Neural crest cell (in vitro differentiated cells): ENCODE data around the gene DBH. TPM values are rescaled to one million over a fixed set of nuclear protein-coding genes. Genes with fewer than 3 reads are reported as not detected.

Experiments
- DNase-seq: peaks from one replicate; pipeline ENCODE4 v3.0.0; 2021; ENCODE audit warnings: low read depth, mixed read lengths, low spot score
- H3K27ac Mint-ChIP-seq: one replicate; pipeline ENCODE4 v1.8.0; 2021; ENCODE audit warnings: mild to moderate bottlenecking, mixed read lengths; ENCODE audit not compliant: unreplicated experiment
- H3K27me3 Mint-ChIP-seq: 2 replicates; pipeline ENCODE4 v1.8.0; 2021; ENCODE audit warnings: low read depth, mild to moderate bottlenecking, mixed read lengths
- H3K36me3 Mint-ChIP-seq: 2 replicates; pipeline ENCODE4 v1.8.0; 2021; ENCODE audit warnings: low read depth, mild to moderate bottlenecking, mixed read lengths
- H3K4me1 Mint-ChIP-seq: 2 replicates; pipeline ENCODE4 v1.8.0; 2021; ENCODE audit warnings: mixed read lengths
- H3K4me3 Mint-ChIP-seq: one replicate; pipeline ENCODE4 v1.8.0; 2021; ENCODE audit warnings: mild to moderate bottlenecking, mixed read lengths
- H3K9me3 Mint-ChIP-seq: 2 replicates; pipeline ENCODE4 v1.8.0; 2021; ENCODE audit warnings: mixed read lengths
- total RNA-seq: library from RNA; stranded (reverse); gene quantifications from 2 replicates; pipeline ENCODE4 v1.2.1, GENCODE V29; 2021
- TF ChIP-seq, protein P1 (sequence below): fragments of 200-600 bp; sonication (generic); conservative IDR thresholded peaks from 2 replicates; pipeline ENCODE4 v1.5.0; 2021; ENCODE audit warnings: antibody characterized with exemption, mild to moderate bottlenecking

Gene DBH
- total RNA-seq, 1 donor from 2014 or later = 0.75 TPM

DNA sequence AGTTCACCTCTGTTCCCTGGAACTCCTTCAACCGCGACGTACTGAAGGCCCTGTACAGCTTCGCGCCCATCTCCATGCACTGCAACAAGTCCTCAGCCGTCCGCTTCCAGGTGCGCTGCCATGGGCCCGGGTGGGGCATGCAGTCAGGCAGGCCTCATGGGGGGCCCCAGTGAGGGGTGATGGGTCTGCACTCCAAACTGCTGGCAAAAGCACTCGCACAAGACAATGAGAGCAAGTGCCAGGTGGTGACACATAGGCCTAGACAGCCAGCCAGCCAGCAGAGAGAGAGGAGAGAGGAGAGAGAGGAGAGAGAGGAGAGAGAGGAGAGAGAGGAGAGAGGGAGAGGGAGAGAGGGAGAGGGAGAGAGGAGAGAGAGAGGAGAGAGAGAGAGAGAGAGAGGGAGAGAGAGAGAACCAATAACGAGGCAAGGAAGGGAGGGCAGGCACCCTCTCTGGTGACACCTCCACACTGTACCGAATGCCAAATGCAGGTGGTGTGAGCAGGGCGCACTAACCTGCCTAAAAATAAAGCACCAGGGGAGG lies 21.0 kb downstream of the DBH start:
- Mint-ChIP-seq H3K4me1 (peaks cover 9% of the 10 kb centered on the region), H3K36me3 (no peaks in the 10 kb centered on the region), H3K9me3 (no peaks in the 10 kb centered on the region), H3K27ac (no peak overlapping the region), H3K27me3 (peaks cover 62% of the 10 kb centered on the region), H3K4me3 (no peak overlapping the region)
- no peak for DNase-seq
- TF ChIP-seq, protein P1, sequence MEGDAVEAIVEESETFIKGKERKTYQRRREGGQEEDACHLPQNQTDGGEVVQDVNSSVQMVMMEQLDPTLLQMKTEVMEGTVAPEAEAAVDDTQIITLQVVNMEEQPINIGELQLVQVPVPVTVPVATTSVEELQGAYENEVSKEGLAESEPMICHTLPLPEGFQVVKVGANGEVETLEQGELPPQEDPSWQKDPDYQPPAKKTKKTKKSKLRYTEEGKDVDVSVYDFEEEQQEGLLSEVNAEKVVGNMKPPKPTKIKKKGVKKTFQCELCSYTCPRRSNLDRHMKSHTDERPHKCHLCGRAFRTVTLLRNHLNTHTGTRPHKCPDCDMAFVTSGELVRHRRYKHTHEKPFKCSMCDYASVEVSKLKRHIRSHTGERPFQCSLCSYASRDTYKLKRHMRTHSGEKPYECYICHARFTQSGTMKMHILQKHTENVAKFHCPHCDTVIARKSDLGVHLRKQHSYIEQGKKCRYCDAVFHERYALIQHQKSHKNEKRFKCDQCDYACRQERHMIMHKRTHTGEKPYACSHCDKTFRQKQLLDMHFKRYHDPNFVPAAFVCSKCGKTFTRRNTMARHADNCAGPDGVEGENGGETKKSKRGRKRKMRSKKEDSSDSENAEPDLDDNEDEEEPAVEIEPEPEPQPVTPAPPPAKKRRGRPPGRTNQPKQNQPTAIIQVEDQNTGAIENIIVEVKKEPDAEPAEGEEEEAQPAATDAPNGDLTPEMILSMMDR = no peak

DNA sequence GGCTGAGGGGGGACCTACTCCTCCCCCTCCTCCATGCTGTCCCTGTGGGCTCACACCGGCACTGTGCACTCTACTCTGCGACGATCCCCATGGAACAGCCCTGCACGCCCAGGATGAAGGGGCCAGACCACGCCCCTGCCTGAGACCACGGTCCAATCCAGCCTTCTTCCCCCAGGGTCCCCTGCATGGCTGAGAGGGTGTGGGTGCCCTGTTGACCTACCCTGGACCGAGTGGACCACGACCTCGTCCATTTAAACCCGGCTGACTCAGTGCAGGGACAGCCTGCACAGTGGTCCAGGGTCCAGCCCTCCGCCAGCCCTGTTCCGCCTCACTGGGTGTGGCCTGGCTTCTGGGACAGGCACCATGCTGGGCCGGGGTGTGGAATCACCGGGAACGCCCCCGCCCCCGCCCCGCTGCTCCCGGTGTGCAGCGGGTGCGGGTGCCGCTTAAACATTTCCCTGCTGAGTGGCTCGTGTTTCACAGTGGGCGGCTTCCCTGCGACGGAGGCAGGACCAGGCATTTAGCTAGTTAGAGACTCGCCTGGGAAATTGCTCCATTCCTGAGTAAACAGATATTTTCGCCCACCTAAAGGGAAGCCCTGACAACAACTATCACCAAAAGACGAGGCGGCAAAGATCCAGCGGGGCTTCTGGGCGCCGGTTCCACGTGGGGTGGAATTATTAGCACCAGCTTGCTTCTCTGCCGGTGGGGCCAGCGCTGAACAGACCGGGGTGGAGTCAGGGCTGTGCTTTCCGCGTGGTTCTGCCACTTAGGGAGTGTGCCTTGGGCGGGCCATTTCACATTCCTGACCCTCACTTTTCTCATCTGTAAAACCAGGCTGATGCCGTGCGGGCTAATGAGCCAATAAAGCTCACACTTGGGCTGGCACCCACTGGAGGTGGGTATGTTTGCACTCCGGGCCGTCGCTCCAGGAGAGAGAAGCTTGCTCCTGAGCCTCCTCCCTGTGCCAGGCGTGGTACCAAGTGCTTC lies 22.6 kb downstream of the DBH start:
- Mint-ChIP-seq H3K4me3 (no peak overlapping the region), H3K9me3 (no peaks in the 10 kb centered on the region), H3K36me3 (no peaks in the 10 kb centered on the region), H3K27me3 (peaks cover 58% of the 10 kb centered on the region), H3K27ac (no peak overlapping the region), H3K4me1 (peaks cover 9% of the 10 kb centered on the region)
- no peak for DNase-seq
- TF ChIP-seq, protein P1 = no peak

DNA sequence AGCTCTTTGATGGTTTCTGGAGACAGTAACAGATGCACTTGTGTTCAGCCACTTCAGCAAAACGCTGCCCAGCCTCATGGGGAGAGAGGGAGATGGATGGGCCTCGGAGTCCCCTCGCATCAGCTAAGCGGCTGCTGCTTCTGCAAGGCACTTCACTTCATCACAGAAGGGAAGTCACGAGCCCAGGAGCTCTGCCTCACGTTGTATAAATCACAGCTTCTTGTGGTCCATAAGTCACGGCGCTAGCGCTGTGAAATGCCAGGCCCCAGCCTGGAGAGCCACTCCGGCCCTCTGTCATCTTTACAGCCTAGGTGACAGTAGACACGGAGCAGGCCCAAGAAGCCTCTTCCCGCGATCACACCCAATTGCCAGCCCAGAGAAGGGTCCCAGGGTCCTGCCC lies 23.4 kb downstream of the DBH start:
- Mint-ChIP-seq H3K27ac (no peak overlapping the region), H3K27me3 (peaks cover 55% of the 10 kb centered on the region), H3K4me1 (peaks cover 9% of the 10 kb centered on the region), H3K36me3 (no peaks in the 10 kb centered on the region), H3K4me3 (no peak overlapping the region), H3K9me3 (no peaks in the 10 kb centered on the region)
- DNase-seq = no peak
- TF ChIP-seq, protein P1 = no peak

DNA sequence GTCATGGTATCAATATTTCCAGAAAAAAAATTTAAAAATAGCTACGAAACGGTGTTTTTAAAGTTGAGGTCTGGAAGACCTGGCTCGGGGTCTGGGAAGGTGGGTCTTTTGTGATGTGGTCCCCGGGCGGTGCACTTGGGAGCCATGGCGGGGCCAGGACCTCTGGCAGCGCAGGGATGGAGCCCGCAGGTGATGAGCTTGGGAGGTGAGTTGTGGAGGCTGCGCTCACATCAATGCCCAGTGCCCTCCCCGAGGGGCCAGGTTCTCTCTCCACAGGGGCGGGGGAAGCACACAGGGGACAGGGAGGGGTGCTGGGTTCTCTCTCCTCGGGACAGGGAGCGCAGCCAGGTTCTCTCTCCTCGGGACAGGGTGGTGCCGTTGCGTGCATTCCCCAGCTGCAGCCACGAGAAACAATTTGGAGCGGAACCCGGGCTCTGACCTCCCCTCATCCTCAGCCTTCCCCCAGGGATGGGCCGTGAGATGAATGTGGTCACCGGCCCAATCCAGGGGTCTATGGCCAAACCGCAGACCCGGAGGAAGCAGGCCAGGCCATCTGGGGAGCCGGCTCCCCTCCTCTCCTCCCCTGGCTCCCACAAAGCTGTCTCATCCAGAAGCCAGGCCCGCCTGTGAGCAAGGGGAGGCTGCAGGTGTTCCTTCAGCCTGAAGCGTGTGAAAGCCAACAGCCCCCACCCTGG lies 25.8 kb downstream of the DBH start:
- H3K27me3 Mint-ChIP-seq = peaks cover 33% of the 10 kb centered on the region

More for the DNA sequence above, 25.8 kb downstream of the DBH start:
- TF ChIP-seq, protein P1 = no peak
- H3K27ac Mint-ChIP-seq = no peak overlapping the region
- DNase-seq = no peak
- no peaks in the 10 kb centered on the region for H3K36me3 Mint-ChIP-seq
- H3K9me3 Mint-ChIP-seq = no peaks in the 10 kb centered on the region
- peaks cover 9% of the 10 kb centered on the region for H3K4me1 Mint-ChIP-seq
- no peak overlapping the region for H3K4me3 Mint-ChIP-seq
